ENCODE data around the gene TFR2. TPM values are rescaled to one million over a fixed set of nuclear protein-coding genes. Genes with fewer than 3 reads are reported as not detected.

Gene TFR2
- total and polyA plus RNA-seq, 2 donors (not counting 1 experiment from before 2014, with no cell fraction given) = 5.9 to 10.0 TPM

- Mint-ChIP-seq H3K27me3 (no peaks in the 10 kb centered on the region), H3K9me3 (ENCODE audit: insufficient read depth) (no peaks in the 10 kb centered on the region), H3K4me1 (peaks cover 39% of the 10 kb centered on the region), H3K27ac (peak overlapping the region; percentile 11), H3K4me3 (peak overlapping the region; percentile 27)
- no peak overlapping the region for H3K9ac ChIP-seq (ENCODE audit: low read length)
- 65% methylated on average over 13 of the region's 18 CpGs for WGBS (ENCODE audit: insufficient coverage)
- no peaks in the 10 kb centered on the region for H3K9me3 ChIP-seq (ENCODE audit: control extremely low read depth in 1 of 3, control insufficient read depth in 2 of 3, insufficient read depth in 1 of 3, low read length in 2 of 3)
- intact Hi-C loops (cut with micrococcal nuclease) = loop anchor here (2.0 to 5.0 kb wide), 3 partner anchors 15 to 163 kb away; partner anchors contain the start of gene SLC12A9
- peak overlapping the region in 1 of 2 donors; percentile 13 for H3K27ac ChIP-seq (ENCODE audit: low read length in 2 of 2)
- no peaks in the 10 kb centered on the region for H3K27me3 ChIP-seq (replicated peaks in 1 of 4; ENCODE audit: control extremely low read depth in 1 of 4, control insufficient read depth in 3 of 4, insufficient read depth in 4 of 4, low read length in 3 of 4)
- DNase-seq = peak; percentile 41
- peaks cover 0 to 55% of the 10 kb centered on the region in 2 experiments for H3K36me3 ChIP-seq (replicated peaks in 1 of 2; ENCODE audit: control extremely low read depth in 1 of 2, control insufficient read depth in 1 of 2, extremely low read depth in 1 of 2, insufficient read depth in 2 of 2, low read length in 1 of 2)
- H2AFZ ChIP-seq (ENCODE audit: insufficient read depth, low read depth, low read length, poor library complexity, severe bottlenecking) = no peak overlapping the region
- TF ChIP-seq EZH2 (IDR thresholded peaks at IDR 0.05; ENCODE audit: borderline replicate concordance, insufficient read depth, low read depth, low read length, poor library complexity, severe bottlenecking) = no peak
- no peak for TF ChIP-seq CTCF (IDR thresholded peaks at IDR 0.05)
- POLR2A ChIA-PET = interaction anchor here (0.8 kb wide), 1 partner anchor 14 kb away, joined by 3 read pairs; no protein-coding TSS in a partner anchor
- no peak for ATAC-seq (ENCODE audit: low read depth)
- H3K4me3 ChIP-seq (ENCODE audit: control extremely low read depth in 1 of 5, extremely low read depth in 1 of 5, insufficient read depth in 1 of 5, low read depth in 2 of 5, low read length in 4 of 5) = no peak overlapping the region
- H4K20me1 ChIP-seq (ENCODE audit: control insufficient read depth, insufficient read depth, low read length, poor library complexity, severe bottlenecking) = peaks cover 88% of the 10 kb centered on the region
- peak overlapping the region; percentile 37 for H3K4me2 ChIP-seq (replicated peaks; ENCODE audit: low read depth, low read length, poor library complexity, severe bottlenecking)
- H3K79me2 ChIP-seq (ENCODE audit: control insufficient read depth, insufficient read depth, low read length) = peaks cover 70% of the 10 kb centered on the region
- H3K4me1 ChIP-seq (ENCODE audit: control insufficient read depth in 2 of 2, insufficient read depth in 2 of 2, low read length in 2 of 2) = peaks cover 37 to 38% of the 10 kb centered on the region in 2 donors
- CTCF ChIA-PET = interaction anchor here (0.8 to 9.8 kb wide), 11 partner anchors 10 to 163 kb away, joined by 3 to 85 read pairs (median 6); partner anchors contain the start of genes POP7 and SLC12A9
These were observed 48.1 kb upstream of the TFR2 start for GRCh38 chr7:100689230-100690135.

Measured in B cell (primary cell).